ENCODE results near the gene MINDY4. TPM values are rescaled to one million over a fixed set of nuclear protein-coding genes. Genes with fewer than 3 reads are reported as not detected.

MINDY4 gene
- polyA plus RNA-seq, 1 experiment, result 1.8 TPM

GRCh38 chr7:30920021-30920583, 148.9 kb downstream of the MINDY4 start:
- no peak for TF ChIP-seq CTCF (IDR thresholded peaks at IDR 0.05; ENCODE audit: low read depth, low read length)
- no peak overlapping the region for H3K27ac ChIP-seq (ENCODE audit: low read depth, low read length)
- ChIA-PET POLR2A (no interaction called here), CTCF (interaction anchor here (3.0 kb wide), 1 partner anchor 18 kb away, joined by 15 read pairs; no protein-coding TSS in a partner anchor)
- no peaks in the 10 kb centered on the region for H3K27me3 ChIP-seq (ENCODE audit: control insufficient read depth, insufficient read depth, low read length)
- no peak for DNase-seq (ENCODE audit: low read depth, low spot score)
- no peaks in the 10 kb centered on the region; the same call in 1 of the 2 replicates for H3K9me3 ChIP-seq (ENCODE audit: control insufficient read depth, insufficient read depth, low read length)
- H3K4me3 ChIP-seq (ENCODE audit: low read depth, low read length), result no peak overlapping the region

GRCh38 chr7:30920584-30921539, 149.6 kb downstream of the MINDY4 start:
- no peak for DNase-seq (ENCODE audit: low read depth, low spot score)
- Histone ChIP-seq H3K4me3 (ENCODE audit: low read depth, low read length) (no peak overlapping the region), H3K9me3 (ENCODE audit: control insufficient read depth, insufficient read depth, low read length) (no peaks in the 10 kb centered on the region; the same call in 1 of the 2 replicates), H3K27me3 (ENCODE audit: control insufficient read depth, insufficient read depth, low read length) (no peaks in the 10 kb centered on the region), H3K27ac (ENCODE audit: low read depth, low read length) (no peak overlapping the region)
- ChIA-PET POLR2A (no interaction called here), CTCF (interaction anchor here (1.7 to 3.0 kb wide), 2 partner anchors 18 to 214 kb away, joined by 4 to 15 read pairs; no protein-coding TSS in a partner anchor)
- no peak for TF ChIP-seq CTCF (IDR thresholded peaks at IDR 0.05; ENCODE audit: low read depth, low read length)

- no peak overlapping the region for H3K27ac ChIP-seq (ENCODE audit: low read depth, low read length)
- no peak for TF ChIP-seq CTCF (IDR thresholded peaks at IDR 0.05; ENCODE audit: low read depth, low read length)
- no peak for DNase-seq (ENCODE audit: low read depth, low spot score)
- ChIA-PET POLR2A (no interaction called here), CTCF (interaction anchor here (1.7 kb wide), 1 partner anchor 213 kb away, joined by 4 read pairs; no protein-coding TSS in a partner anchor)
- no peaks in the 10 kb centered on the region for H3K27me3 ChIP-seq (ENCODE audit: control insufficient read depth, insufficient read depth, low read length)
- H3K4me3 ChIP-seq (ENCODE audit: low read depth, low read length), result no peak overlapping the region
- peaks cover under 1% of the 10 kb centered on the region for H3K9me3 ChIP-seq (ENCODE audit: control insufficient read depth, insufficient read depth, low read length)
Measured at GRCh38 chr7:30921540-30922401, 150.6 kb downstream of the MINDY4 start.

- no peak overlapping the region for H3K27ac ChIP-seq (ENCODE audit: low read depth, low read length)
- no peak for DNase-seq (ENCODE audit: low read depth, low spot score)
- POLR2A ChIA-PET, result no interaction called here
- no peak for TF ChIP-seq CTCF (IDR thresholded peaks at IDR 0.05; ENCODE audit: low read depth, low read length)
- CTCF ChIA-PET, result interaction anchor here (1.3 to 1.7 kb wide), 3 partner anchors 16 to 212 kb away, joined by 3 to 6 read pairs (median 4); no protein-coding TSS in a partner anchor
- no peak overlapping the region for H3K4me3 ChIP-seq (ENCODE audit: low read depth, low read length)
- H3K27me3 ChIP-seq (ENCODE audit: control insufficient read depth, insufficient read depth, low read length), result no peaks in the 10 kb centered on the region
- peaks cover 7% of the 10 kb centered on the region for H3K9me3 ChIP-seq (ENCODE audit: control insufficient read depth, insufficient read depth, low read length)
Measured at GRCh38 chr7:30922596-30922995, 151.4 kb downstream of the MINDY4 start.
